Loucy (cell line): ENCODE measurements around the gene YAF2.
"Not testable (repeated sequence)": the region's sequence is repeated elsewhere in the genome, so short reads cannot be mapped to it uniquely, and the experiment has no call there.

ENCODE experiments used
- H2AFZ ChIP-seq: fragments of 200-600 bp; sonication (generic); 2 replicates; pipeline ENCODE4 v1.6.0; 2016; ENCODE audit warnings: antibody characterized with exemption, mild to moderate bottlenecking, low read length, moderate library complexity
- H3F3A ChIP-seq: fragments of 200-600 bp; 2 replicates; pipeline ENCODE4 v1.6.0; 2016; ENCODE audit warnings: antibody characterized with exemption, low read depth, mild to moderate bottlenecking
- H3K27me3 ChIP-seq: fragments of 200-600 bp; sonication (generic); 2 replicates; pipeline ENCODE4 v1.6.1; 2014; ENCODE audit warnings: low read length, mild to moderate bottlenecking; ENCODE audit not compliant: insufficient read depth, poor library complexity, severe bottlenecking
- H3K36me3 ChIP-seq: fragments of 200-600 bp; sonication (generic); 2 replicates; pipeline ENCODE4 v1.6.1; 2016; ENCODE audit warnings: low read length; ENCODE audit not compliant: insufficient read depth
- H3K4me1 ChIP-seq: fragments of 200-600 bp; sonication (generic); 2 replicates; pipeline ENCODE4 v1.5.1; 2014; ENCODE audit warnings: low read length, mild to moderate bottlenecking; ENCODE audit not compliant: insufficient read depth, poor library complexity, severe bottlenecking
- H3K4me2 ChIP-seq: fragments of 200-600 bp; sonication (generic); 2 replicates; pipeline ENCODE4 v1.6.0; 2014; ENCODE audit warnings: antibody characterized with exemption, low read length, low read depth, mild to moderate bottlenecking; ENCODE audit not compliant: poor library complexity, severe bottlenecking
- H3K4me3 ChIP-seq: fragments of 200-600 bp; sonication (generic); 2 replicates; pipeline ENCODE4 v1.5.1; 2014; ENCODE audit warnings: low read length, mild to moderate bottlenecking, mixed read lengths; ENCODE audit not compliant: poor library complexity, severe bottlenecking
- H3K79me2 ChIP-seq: fragments of 200-600 bp; sonication (generic); 2 replicates; pipeline ENCODE4 v1.6.1; 2014; ENCODE audit warnings: low read length; ENCODE audit not compliant: insufficient read depth
- H3K9ac ChIP-seq: fragments of 200-600 bp; sonication (generic); 2 replicates; pipeline ENCODE4 v1.6.0; 2014; ENCODE audit warnings: mild to moderate bottlenecking, low read depth, low read length, moderate library complexity; ENCODE audit not compliant: poor library complexity, severe bottlenecking
- H3K9me2 ChIP-seq: fragments of 200-600 bp; sonication (generic); replicated peaks from 2 replicates; pipeline ENCODE4 v1.6.1; 2016; ENCODE audit warnings: low read depth, low read length, mixed read lengths
- H3K9me3 ChIP-seq: fragments of 200-600 bp; sonication (generic); 2 replicates; pipeline ENCODE4 v1.6.1; 2014; ENCODE audit warnings: mild to moderate bottlenecking, antibody characterized with exemption, low read length, low read depth; ENCODE audit not compliant: insufficient read depth
- H4K20me1 ChIP-seq: fragments of 200-600 bp; sonication (generic); 2 replicates; pipeline ENCODE4 v1.6.0; 2014; ENCODE audit warnings: antibody characterized with exemption, low read length, mild to moderate bottlenecking; ENCODE audit not compliant: insufficient read depth, poor library complexity, severe bottlenecking
- EZH2phosphoT487 ChIP-seq: fragments of 200-600 bp; IDR thresholded peaks from 2 replicates; pipeline ENCODE4 v1.6.1; 2018; ENCODE audit warnings: antibody characterized with exemption, mild to moderate bottlenecking, moderate library complexity, borderline replicate concordance
- TF ChIP-seq, protein P1 (sequence below): fragments of 200-600 bp; sonication (generic); conservative IDR thresholded peaks from 2 replicates; pipeline ENCODE4 v1.5.1; 2014; ENCODE audit warnings: mild to moderate bottlenecking, antibody characterized with exemption, low read length

The YAF2 gene

DNA sequence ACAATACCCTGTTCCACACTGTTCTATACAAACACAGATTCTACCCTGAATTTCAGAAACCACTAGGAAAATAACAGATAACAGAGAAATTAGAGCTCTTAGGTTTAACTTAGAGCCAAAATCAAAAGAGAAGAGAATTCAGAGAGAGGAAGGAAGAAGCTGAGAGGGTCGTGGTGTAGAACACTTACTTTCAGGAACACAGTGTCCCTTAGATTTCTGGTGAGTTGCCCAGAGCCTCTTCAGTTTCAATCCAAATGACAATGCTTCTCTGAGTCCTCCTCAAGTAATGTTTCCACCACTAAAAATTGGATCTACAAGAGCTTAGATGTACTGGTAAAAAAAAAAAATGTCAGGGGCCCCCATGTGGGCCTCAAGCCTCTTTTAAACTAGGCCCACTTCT is 2.6 kb downstream of the YAF2 start:
- Histone ChIP-seq H3K4me1 (peaks cover 70% of the 10 kb centered on the region), H3K9ac (peak overlapping the region; percentile 75), H3K9me2 (no peaks in the 10 kb centered on the region), H2AFZ (no peak overlapping the region), H3K4me3 (peak overlapping the region; percentile 98), H3K27me3 (no peaks in the 10 kb centered on the region), H3K4me2 (peak overlapping the region; percentile 85), H3K79me2 (peaks cover 82% of the 10 kb centered on the region), H3F3A (no peaks in the 10 kb centered on the region), H4K20me1 (peaks cover 66% of the 10 kb centered on the region), H3K36me3 (peaks cover 4% of the 10 kb centered on the region; the same call in 1 of the 2 replicates), H3K9me3 (no peaks in the 10 kb centered on the region)
- TF ChIP-seq, protein P1, sequence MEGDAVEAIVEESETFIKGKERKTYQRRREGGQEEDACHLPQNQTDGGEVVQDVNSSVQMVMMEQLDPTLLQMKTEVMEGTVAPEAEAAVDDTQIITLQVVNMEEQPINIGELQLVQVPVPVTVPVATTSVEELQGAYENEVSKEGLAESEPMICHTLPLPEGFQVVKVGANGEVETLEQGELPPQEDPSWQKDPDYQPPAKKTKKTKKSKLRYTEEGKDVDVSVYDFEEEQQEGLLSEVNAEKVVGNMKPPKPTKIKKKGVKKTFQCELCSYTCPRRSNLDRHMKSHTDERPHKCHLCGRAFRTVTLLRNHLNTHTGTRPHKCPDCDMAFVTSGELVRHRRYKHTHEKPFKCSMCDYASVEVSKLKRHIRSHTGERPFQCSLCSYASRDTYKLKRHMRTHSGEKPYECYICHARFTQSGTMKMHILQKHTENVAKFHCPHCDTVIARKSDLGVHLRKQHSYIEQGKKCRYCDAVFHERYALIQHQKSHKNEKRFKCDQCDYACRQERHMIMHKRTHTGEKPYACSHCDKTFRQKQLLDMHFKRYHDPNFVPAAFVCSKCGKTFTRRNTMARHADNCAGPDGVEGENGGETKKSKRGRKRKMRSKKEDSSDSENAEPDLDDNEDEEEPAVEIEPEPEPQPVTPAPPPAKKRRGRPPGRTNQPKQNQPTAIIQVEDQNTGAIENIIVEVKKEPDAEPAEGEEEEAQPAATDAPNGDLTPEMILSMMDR: no peak
- TF ChIP-seq EZH2phosphoT487: no peak

DNA sequence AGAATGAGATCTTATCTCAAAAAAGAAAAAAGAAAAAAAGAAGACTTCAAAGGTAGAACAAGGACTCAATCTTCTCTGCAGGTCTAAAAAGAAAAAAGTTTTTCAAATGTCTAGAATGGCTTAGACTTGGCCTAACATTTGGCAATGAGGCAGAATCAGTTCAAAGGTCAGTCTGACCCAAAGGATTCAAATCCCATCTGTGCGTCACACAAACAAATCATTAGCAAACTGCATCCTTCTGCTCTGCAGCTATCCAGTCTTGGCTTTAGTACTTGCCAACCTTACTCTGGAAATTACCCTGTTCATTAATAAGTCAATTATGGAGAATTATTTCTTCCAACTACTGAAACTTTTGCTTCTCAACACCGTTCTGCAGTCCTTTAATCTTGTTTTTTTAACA is 3.1 kb downstream of the YAF2 start:
- Histone ChIP-seq H3K4me1 (peaks cover 70% of the 10 kb centered on the region), H3K9me2 (no peaks in the 10 kb centered on the region), H3K4me3 (peak overlapping the region; percentile 98), H3K79me2 (peaks cover 86% of the 10 kb centered on the region), H4K20me1 (peaks cover 68% of the 10 kb centered on the region), H2AFZ (no peak overlapping the region), H3K36me3 (peaks cover 4% of the 10 kb centered on the region; the same call in 1 of the 2 replicates), H3K27me3 (no peaks in the 10 kb centered on the region), H3K9ac (peak overlapping the region; percentile 75), H3K9me3 (no peaks in the 10 kb centered on the region), H3K4me2 (peak overlapping the region; percentile 85), H3F3A (no peaks in the 10 kb centered on the region)
- TF ChIP-seq, protein P1: no peak
- no peak for TF ChIP-seq EZH2phosphoT487

DNA sequence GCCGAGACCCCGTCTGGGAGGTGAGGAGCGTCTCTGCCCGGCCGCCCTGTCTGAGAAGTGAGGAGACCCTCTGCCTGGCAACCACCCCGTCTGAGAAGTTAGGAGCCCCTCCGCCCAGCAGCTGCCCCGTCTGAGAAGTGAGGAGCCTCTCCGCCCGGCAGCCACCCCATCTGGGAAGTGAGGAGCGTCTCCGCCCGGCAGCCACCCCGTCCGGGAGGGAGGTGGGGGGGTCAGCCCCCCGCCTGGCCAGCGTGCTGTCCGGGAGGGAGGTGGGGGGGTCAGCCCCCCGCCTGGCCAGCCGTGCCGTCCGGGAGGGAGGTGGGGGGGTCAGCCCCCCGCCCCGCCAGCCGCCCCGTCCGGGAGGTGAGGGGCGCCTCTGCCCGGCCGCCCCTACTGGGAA is 10.5 kb downstream of the YAF2 start:
- Histone ChIP-seq H3K4me1 (peaks cover 15% of the 10 kb centered on the region), H4K20me1 (peaks cover 32% of the 10 kb centered on the region), H3K79me2 (peaks cover 46% of the 10 kb centered on the region)
- not testable (repeated sequence) for H3F3A ChIP-seq, H3K4me3 ChIP-seq, H3K9ac ChIP-seq, H3K27me3 ChIP-seq, H2AFZ ChIP-seq, H3K4me2 ChIP-seq, H3K36me3 ChIP-seq, H3K9me3 ChIP-seq, H3K9me2 ChIP-seq

DNA sequence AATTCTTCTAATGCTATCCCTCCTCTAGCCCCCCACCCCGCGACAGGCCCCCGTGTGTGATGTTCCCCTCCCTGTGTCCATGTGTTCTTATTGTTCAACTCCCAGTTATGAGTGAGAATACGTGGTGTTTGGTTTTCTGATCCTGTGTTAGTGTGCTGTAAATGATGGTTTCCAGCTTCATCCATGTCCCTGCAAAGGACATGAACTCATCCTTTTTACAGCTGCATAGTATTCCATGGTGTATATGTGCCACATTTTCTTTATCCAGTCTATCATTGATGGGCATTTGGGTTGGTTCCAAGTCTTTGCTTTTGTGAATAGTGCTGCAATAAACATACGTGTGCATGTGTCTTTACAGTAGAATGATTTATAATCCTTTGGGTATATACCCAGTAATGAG is 13.5 kb downstream of the YAF2 start:
- not testable (repeated sequence) for H3K4me1 ChIP-seq, H2AFZ ChIP-seq, H3K4me3 ChIP-seq, H3K36me3 ChIP-seq, H3K27me3 ChIP-seq, H3K9me2 ChIP-seq, H3K9ac ChIP-seq, H3K4me2 ChIP-seq, H3K9me3 ChIP-seq, H3F3A ChIP-seq
- Histone ChIP-seq H4K20me1 (peaks cover 31% of the 10 kb centered on the region), H3K79me2 (peaks cover 40% of the 10 kb centered on the region)
